NCI-H748 treated with DMSO at 0.1 percent for 48 hours (cell line): ENCODE results near the gene CD6.

Source experiments
- DNase-seq: peaks from one replicate; lab custom pipeline; 2025; lab: John Stamatoyannopoulos, UW

Gene CD6

DNA sequence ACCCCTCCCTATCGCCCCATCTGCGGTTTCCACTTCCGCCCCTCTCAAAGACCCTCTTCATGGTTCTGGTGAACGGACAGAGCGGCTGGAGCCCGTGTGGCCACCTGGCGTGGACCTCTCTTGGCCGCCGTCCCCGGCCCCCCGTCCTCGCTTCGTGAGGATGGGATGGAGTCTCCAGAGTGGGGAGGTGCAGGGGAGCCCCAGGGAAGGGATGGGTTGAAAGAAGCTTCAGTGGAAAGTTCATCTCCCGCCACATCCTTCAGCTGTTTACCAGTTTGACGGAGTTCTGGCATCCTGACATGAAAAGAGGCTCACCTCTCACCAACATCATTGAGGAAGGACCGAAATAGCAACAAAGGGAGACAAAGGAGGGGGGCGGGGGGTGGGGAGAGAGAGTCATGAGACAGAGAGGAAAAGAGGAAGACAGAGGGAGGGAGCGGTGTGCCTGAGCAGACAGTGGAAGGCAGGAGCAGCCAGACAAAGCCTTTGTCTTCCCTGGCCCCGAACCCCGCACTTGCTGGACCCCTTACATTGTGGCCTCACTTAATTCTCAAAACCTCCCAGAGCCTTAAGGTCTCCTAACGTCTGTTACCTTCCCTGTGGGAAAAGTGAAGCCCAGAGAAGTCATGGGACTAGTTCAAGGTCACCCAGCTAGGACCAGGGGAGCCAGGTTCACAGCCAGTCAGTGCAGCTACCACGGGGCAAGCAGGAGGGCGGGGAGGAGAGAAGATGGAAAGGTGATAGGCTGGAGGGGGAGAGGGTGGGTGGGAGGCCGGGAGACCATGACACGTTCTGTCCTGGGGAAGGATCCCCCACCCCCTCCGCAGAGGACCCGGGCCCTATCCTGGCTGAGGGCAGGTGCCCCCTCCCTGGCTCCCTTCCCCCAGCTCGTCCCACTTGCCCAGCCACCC, 54.9 kb downstream of the CD6 start:
- DNase-seq = no peak

DNA sequence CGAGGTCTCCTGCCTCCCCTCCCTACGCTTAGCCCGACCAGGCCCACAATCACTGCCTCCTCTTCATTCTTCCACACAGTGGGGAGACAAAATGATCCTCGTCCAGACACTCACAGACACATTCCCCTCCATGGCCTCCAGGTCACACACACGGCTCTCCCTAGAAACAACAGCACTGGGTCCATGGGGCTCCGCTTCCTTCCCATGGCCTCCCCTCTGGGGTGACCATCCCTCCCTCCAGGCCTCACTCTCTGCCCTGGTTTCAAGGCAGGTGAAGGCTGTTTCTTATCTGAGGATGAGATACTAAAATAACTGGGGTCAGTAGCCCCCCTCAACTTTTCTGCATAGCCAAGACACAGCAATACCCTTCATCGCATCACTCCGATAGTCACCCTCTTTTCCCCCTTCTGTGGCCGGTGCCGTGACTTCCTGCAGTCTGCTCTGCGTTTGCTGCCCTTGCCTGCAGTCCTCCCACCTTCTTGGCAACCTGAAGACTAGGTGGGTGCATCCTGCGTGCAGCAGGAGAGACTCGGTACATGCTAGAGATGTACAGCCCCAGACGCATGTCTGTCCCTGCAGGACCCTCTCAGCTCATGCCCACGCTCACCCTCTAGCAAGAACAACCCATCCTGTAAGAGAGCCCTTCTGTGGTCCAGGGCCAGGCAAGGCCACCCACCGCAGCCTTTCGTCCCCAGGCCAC, 55.8 kb downstream of the CD6 start:
- no peak for DNase-seq

DNA sequence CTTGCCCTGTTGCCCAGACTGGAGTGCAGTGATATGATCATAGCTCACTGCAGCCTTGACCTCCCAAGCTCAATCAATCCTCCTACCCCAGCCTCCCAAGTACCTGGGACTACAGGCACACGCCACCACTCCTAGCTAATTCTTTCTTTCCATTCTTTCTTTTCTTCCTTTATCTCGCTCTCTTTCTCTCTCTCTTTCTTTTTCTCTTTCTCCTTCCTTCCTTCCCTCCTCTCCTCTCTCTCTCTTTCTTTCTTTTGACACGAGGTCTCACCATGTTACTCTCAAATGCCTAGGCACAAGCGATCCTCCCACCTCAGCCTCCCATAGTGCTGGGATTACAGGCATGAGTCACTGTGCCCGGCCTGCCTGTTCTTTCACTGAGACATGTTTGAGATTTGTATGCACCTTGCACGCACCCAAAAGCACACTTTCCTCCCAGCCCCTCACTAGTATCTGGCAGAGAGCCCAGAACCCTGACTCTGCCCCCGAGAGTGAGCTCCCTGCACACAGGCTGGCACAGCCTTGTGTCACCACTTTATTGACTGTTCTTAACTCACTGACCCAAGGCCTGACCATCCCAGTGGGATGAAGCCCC, 56.8 kb downstream of the CD6 start:
- no peak for DNase-seq

DNA sequence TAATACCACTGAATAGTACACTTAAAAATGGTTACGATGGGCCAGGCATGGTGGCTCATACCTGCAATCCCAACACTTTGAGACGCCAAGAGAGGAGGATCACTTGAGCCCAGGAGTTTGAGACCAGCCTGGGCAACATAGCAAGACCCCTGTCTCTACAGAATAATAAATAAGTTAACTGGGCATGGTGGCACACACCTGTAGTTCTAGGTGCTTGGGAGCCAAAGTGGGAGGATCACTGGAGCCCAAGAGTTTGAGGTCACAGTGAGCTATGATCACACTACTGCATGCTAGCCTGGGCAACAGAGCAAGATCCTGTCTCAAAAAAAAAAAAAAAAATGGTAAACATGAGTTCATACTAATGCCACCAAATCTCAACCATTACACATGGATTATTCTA, 61.3 kb downstream of the CD6 start:
- DNase-seq = no peak

DNA sequence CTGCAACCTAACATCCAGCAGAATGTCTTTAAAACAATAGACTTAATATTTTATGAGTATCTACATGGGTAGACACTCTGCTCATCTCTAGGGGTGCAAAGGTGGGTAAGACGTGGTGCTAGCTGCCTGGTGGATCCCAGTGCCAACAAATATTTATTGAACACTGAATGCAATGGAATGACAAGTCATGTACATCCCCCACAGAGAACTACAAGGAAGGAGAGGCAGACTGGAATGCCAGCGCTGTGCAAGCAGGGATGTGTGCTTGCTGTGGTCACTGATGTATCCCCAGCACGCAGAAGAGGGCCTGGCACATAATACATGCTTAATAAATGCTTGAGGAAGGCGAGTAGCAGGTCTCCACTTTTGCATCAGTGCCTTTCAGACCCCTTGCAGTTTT, 61.9 kb downstream of the CD6 start:
- no peak for DNase-seq

DNA sequence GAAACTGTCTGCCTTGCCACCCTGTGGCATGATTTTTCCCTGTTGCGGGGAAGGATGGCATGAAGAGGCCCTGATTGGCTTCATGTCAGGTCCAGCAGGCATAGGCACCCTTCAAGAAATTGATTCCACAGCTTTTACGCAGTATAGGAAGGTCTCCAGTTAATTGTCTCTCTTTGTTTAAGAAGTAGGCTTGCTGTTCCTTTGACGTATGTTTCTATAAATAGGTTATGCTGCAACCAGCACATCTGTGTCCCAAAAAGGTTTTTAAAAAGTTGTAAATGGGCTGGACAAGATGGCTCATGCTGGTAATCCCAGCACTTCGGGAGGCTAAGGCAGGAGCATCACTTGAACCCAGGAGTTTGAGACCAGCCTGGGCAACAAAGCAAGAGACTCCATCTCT, 62.6 kb downstream of the CD6 start:
- no peak for DNase-seq

DNA sequence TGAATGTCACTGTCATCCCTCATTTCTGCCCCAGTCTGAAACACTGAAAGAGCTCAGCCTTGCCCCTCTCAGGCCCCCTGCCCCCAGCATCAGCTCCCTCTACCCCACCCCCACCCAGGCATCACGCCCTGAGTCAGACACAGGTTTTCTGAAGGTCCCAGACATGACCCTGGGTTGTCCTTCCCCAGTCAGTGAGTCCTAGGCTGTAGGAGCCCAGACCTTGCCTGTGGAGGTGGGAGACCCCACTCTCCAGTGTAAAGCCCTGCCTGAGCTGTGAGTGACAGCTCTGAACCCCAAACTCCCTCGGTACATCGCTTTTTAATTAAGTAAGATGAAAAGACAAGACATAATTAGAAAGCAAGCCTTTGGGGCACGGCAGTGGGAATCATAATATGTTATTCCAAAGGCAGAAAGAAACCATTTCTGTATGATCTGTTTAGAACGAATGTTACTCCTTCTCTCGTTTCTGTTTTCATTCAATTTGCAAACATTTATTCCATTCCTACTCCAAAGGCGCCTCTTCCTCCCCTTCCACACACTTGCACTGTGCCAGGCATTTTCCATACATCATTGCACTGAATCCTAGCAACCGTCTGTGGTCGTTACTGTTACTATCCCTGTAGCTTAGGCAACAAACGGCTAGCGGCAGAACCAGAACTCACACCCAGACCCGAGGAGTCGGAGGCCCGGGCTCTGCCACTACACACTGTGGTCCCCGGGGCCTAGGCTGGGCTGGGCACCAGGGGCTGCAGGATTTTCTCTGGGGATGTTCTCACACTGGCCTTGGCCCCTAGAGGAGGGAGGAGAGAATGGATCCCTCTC, 63.4 kb downstream of the CD6 start:
- DNase-seq = no peak

DNA sequence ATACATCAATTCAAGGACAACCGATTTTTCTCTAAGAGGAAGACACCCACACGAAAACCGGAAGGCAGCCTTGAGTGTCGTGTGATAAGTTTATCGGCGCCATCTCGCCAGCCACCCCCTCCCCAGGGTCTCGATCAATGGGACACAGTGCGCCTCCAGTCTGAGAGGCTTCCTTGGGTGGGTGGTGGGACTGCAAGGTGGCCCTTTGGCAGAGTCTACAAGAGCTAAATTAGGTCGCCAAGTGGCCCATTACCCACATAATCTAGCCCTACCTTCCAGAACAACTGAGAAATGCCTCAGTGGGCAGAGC, 64.0 kb downstream of the CD6 start:
- no peak for DNase-seq

DNA sequence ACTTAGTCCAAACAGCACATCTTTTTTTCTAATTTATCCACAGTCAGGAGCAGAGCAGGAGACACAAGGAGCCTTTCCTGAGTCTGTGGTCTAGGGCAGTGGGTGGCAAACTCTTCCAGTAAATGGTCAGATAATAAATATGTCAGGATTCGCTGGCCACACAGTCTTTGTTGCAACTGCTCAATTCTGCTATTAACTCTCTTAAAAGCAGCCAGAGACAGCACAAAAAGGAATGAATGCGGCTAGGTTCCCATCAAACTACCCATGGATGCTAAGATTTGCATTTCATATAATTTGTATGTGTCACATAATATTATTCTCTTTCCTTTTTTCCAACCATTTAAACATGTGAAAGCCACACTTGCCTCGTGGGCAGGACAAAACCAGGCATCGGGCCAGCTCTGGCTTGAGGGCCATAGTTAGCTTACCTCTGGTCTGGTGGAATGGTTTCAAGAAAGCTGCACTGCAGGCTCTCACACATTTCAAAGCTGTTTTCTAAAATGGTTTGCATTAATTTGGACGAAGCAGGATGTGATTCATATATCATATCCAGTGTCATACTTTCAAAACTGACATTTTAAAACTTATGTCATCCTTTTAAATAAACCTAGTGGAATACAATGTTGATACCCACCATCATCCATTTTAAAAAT, 66.1 kb downstream of the CD6 start:
- DNase-seq = no peak

DNA sequence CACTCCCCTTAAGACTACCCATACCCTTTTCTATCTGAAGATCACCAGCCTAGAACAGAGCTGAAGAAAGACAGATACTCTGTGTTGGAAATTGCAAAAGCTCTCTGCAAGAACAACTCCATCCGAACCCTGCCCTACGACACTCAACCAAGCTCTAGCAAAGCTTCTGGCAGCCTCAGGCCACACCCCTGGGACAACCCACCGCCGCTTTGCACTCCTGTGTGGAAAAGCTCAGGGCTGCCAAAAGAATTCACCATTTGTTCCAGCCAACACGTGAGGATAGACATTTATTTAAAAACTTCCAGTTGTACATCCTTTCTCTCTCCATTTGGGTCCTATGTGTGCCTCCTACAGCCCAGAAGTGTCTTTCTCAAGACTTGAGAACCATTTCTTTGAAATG, 68.4 kb downstream of the CD6 start:
- no peak for DNase-seq

DNA sequence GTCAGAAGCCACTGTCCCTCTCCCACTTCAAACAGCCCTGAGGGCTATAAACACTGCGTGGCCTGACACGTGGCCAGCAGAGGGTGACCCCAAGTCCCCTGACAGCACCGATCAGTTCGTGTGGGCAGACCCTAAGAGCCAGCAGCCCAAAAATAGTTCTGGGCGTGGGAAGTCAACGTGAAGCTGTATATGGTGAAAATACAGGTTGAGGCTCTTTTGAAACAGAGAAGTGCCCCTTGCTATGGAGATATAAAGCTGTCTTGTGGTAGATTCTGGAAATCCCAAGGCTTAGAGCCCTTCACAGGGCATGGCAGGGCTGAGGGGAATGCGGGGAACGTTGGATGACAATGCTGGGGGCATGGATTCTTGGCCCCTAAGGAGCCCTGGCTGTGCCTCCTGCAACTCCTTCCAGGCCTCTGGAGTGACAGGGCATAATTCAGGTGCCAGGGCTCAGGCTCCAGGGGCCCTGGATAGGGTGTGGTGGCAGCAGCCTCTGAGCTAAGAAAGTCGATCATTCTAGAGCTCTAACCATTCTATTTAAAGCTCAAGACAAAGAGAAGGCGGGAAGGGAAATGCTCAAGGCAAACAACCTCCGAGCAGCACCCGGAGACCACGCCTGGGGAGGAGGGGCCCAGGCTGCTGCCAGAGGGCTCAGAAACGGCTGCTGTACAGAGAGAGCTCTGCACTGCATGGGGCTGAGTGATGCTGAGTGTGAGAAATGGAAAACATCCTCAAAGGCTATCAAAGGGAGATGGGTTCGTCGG, 70.5 kb downstream of the CD6 start:
- DNase-seq = peak; percentile 94

DNA sequence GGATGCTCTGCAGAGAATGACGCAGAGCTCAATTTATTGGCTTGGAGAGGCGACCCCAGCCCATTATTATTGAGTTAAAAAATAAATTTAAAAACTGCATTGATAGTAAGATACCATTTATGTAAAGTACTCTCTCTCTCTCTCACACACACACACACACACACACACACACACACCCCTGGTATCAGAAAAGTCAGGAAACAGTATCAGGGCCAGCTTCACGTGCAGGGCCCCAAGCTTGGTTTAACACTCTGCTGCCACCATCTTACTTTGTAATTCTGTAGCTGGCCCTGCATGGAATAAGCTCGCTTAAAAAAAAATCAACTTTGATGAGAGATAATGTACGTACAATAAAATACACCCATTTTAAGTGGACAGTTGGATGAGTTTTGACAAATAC, 71.1 kb downstream of the CD6 start:
- no peak for DNase-seq

DNA sequence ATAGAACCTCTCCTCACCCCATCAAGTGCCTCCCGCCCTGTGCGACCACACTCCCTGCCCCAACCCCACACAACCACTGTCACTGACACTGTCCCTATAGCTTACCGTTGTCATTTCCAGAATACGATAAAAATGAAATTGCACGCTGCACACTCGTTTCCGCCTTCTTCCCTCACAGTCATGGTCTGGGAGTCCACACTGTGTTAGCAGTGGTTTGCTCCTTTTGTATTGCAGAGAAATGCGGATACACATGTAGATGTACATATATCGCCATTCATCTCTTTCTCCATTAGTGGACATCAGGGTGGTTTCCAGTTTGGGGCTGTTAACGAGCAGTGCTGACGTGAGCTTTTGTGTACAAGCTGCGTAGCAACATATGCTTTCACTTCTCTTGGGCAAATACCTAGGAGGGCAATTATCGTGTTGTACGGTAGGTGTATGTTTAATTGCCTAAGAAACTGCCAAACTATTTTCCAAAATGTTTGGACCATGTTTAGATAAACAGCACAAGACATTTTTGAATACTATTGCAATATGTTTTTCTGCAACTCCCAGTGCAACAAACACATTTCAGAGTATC, 71.6 kb downstream of the CD6 start:
- peak; percentile 77 for DNase-seq

DNA sequence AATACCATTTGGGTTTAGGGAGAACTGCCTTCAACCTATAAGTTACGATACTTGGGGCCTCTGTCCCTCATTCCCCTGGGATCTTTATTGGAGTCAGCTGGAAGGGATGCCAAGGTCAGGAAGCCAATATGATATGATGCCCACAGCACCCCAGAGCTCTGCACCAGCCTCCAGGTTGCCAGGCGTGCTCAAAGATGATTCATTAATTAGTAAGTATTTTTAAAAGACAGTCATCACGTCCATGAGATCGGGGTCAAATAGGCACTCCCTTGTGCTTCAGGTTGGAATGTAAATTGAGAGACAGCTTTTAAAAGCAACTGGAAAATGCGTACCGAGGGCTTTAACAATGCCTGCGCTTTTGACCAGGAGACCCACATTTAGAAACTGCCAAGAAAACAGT, 73.8 kb downstream of the CD6 start:
- no peak for DNase-seq

DNA sequence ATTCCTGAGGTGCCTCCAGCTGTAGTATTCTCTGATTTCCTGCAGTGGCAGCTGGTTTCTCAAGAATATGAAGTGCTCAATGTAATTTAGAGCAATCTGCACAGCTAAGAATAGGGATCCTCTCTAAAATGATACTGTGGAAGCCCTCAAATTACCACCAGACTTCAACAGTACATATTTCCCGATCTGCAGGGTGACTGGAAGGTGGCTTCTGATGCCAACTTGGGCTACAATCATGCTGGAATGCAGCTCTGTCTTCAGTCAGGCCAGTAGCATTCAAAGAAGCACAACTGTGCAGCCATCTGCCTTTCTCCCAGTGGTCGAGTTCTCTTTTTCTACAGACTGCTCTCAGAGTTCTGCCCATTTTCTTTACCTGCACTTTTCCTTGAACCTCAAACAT, 75.4 kb downstream of the CD6 start:
- no peak for DNase-seq

DNA sequence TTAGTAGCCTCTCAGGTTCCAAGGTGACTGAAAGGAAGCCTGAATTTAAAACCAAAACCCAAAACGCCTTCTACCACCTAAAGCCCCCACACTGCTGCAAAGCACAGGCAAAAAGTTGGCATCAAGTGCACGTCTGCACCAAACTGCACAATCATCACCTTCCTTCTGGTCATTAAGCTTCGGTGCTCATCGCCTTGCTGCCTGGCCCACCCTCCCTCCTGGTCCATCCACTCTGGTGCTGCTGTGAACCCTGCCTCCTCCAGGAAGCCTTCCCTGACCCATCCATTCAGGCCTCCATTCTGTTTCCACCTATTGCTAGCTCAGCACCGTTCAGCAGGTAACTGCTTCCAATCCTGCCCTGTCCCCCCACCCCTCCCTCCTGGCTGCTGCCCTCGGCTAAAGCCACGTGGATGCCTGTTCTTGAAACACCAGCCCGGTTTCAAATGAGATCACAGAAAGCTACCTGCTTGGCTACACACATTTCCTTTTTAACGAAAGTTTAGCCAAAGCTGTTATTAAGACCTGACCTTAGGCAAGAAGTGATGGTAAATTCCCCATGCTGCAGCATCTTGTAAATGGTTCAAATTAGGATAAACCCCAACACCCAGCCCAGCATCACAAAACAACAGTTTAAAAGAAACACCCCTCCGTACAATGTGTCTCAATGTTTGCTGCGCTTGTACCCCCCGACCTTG, 77.0 kb downstream of the CD6 start:
- no peak for DNase-seq

DNA sequence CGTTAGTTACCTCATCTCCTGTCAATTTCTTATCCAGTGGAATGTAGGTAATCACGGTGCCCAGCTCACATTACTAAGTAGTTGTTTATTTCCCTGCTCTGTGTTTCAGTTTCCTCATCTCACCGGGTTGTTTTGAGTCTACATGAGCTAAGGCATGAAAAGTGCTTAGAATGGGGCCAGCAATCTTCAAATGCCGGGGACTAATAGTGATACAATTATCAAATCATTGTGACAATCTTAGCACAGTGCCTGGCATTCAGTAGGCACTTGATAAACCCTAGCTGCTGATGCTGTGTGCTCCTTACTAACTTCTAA, 77.5 kb downstream of the CD6 start:
- DNase-seq = no peak

DNA sequence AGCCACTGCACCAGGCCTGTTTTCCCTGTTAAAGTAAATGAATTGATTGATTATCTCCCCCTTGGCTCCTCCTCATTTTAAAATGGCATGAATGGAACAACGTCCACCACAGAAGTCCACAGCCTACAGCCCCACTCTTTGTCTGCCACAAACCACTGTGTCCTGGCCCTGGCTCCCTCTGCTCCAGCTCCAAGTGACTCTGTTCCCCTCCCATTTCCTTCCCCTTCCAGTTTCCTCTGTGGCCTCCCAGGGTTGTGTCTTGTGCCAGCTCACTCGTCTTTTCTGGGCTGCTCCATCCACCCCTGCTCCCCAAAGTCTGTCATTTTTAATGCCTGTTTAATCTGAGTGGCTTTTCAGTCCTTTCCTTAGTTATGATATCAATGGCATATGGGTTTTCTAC, 78.4 kb downstream of the CD6 start:
- DNase-seq = no peak

DNA sequence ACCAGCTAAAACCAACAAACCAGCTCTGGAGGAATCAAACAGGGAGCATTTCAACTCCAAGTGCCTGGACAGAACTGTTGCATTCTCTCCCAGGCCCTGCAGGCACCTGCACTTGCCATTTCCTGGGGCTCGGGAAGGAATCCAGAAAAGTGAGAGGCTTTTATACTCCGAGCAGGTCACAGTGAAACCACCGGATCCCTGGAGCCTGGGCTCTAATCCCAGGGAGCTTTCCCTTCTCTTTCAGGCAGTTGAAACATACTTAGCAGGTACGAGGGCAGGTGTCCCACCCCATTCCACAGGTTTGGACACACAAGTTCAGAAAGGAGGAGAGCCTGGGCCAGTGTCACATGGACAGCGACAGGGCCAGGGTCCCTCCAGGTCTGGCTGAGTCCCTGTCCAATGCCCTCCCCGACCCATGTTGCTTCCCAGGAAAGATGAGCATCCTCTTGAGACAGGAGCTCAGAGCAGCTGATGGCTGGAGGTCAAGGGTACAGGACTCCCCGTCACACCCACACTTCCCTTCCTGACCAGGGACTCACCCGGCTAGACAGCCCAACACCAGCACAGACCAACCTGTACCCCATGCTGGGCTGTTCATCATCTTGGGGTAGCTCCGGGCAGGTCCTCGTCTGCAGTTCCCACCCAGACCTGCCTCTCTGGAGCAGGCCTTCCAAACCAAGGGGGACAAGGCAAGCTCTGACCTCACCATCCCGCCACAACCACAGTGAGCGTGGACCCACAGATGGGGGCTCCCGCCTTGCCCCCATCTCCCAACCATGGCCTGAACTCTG, 80.9 kb downstream of the CD6 start:
- DNase-seq = no peak

DNA sequence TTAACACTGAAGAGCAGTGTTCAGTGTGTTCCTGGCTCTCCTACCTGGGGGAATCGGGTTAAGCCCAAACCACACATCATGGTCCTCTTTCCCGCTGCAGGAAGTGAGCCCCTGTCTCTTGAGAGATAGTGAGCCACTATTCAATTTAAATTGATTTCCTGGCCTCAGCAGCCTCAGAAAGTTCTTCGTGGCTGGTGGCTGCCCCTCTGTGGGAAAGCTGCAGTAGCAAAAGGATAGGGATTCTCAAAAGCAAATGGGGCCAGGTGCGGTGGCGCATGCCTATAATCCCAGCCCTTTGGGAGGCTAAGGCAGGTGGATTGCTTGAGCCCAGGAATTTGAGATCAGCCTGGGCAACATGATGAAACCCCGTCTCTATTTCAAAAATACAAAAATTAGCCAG, 81.7 kb downstream of the CD6 start:
- DNase-seq = no peak
